A549 (cell line): Measurements from ENCODE around the gene SUSD3. TPM values are rescaled to one million over a fixed set of nuclear protein-coding genes. Genes with fewer than 3 reads are reported as not detected.

Experiments used
- ATAC-seq, 2 experiments: fragments of 200-7000 bp in 1 of 2; fragments of >200 bp in 1 of 2; cut with Nextera tagmentation in 1 of 2; cut with Tn5 transposase in 1 of 2; 3 replicates each; pipeline versions ENCODE4 v1.8.0 to v1.9.1; 2018 to 2020; ENCODE audit warnings: mild to moderate bottlenecking in 1 of 2, moderate library complexity in 1 of 2
- CTCF ChIA-PET: fragments of 300-600 bp; sonication (Branson Sonifier 250); formaldehyde crosslinking; extraction: SDS; loops from one replicate; lab custom pipeline; 2021; ENCODE audit warnings: antibody characterized with exemption, inconsistent platforms; lab: Yijun Ruan, JAX
- POLR2A ChIA-PET: fragments of 350-600 bp; formaldehyde crosslinking; extraction: SDS; loops from one replicate; lab custom pipeline; 2021; ENCODE audit warnings: antibody characterized with exemption, inconsistent platforms; lab: Yijun Ruan, JAX
- DNase-seq, 2 experiments: peaks; one replicate each; pipeline versions ENCODE4 v3.0.0 to v3.0.0-alpha.2; 2011 to 2016; ENCODE audit warnings: low read depth in 1 of 2, low spot score in 1 of 2
- FAIRE-seq: peaks from 2 replicates; lab custom pipeline; 2011; peaks lifted over from hg19 to GRCh38; lab: Jason Lieb, UNC
- H3K27ac ChIP-seq, 2 experiments: fragments of >200 bp; sonication (Bioruptor Twin); formaldehyde crosslinking; 3 replicates each; pipeline ENCODE4 v1.5.1; 2016 to 2017
- H3K4me1 ChIP-seq: fragments of >200 bp; sonication (Bioruptor Twin); formaldehyde crosslinking; 3 replicates; pipeline ENCODE4 v1.6.1; 2016
- H3K4me2 ChIP-seq: fragments of >200 bp; sonication (Bioruptor Twin); formaldehyde crosslinking; 3 replicates; pipeline ENCODE4 v1.6.1; 2016
- H3K4me3 ChIP-seq: fragments of >200 bp; sonication (Bioruptor Twin); formaldehyde crosslinking; 3 replicates; pipeline ENCODE4 v1.5.1; 2016
- H3K9me3 ChIP-seq: fragments of >200 bp; sonication (Bioruptor Twin); formaldehyde crosslinking; 3 replicates; pipeline ENCODE4 v1.6.1; 2016
- BCL3 ChIP-seq: fragments of >200 bp; sonication (Bioruptor Twin); formaldehyde crosslinking; IDR thresholded peaks from 3 replicates; pipeline ENCODE4 v1.6.1; 2016
- CBX8 ChIP-seq: fragments of 200-600 bp; sonication (generic); IDR thresholded peaks from 2 replicates; pipeline ENCODE4 v1.6.1; 2016
- CEBPB ChIP-seq, 2 experiments: fragments of >200 bp in 1 of 2; sonication (Bioruptor Twin) in 1 of 2; formaldehyde crosslinking in 1 of 2; IDR thresholded peaks; 2 replicates each; pipeline ENCODE4 v1.6.1; 2012 to 2016
- CHD4 ChIP-seq: fragments of 200-600 bp; sonication (generic); IDR thresholded peaks from 2 replicates; pipeline ENCODE4 v1.6.1; 2016; ENCODE audit warnings: antibody characterized with exemption, mild to moderate bottlenecking, borderline replicate concordance
- ELK1 ChIP-seq: fragments of 150-350 bp; IDR thresholded peaks from 2 replicates; pipeline ENCODE4 v1.6.1; 2014; ENCODE audit warnings: low read depth, mild to moderate bottlenecking, low read length
- FOXS1 ChIP-seq: fragments of 250-450 bp; sonication (Bioruptor Pico); IDR thresholded peaks from 2 replicates; pipeline ENCODE4 v1.5.0; 2020; ENCODE audit warnings: mild to moderate bottlenecking, moderate library complexity
- HES2 ChIP-seq: fragments of >200 bp; sonication (Bioruptor Twin); formaldehyde crosslinking; IDR thresholded peaks from 2 replicates; pipeline ENCODE4 v1.6.1; 2016
- HOXA7 ChIP-seq: fragments of 250-450 bp; sonication (Bioruptor Pico); IDR thresholded peaks from 2 replicates; pipeline ENCODE4 v1.5.0; 2020; ENCODE audit warnings: mild to moderate bottlenecking, moderate library complexity
- HOXB13 ChIP-seq: fragments of 250-450 bp; sonication (Bioruptor Pico); IDR thresholded peaks from 2 replicates; pipeline ENCODE4 v1.5.0; 2020; ENCODE audit warnings: low read depth, mild to moderate bottlenecking, moderate library complexity
- HOXB5 ChIP-seq: fragments of 250-450 bp; sonication (Bioruptor Pico); IDR thresholded peaks from 2 replicates; pipeline ENCODE4 v1.5.0; 2020; ENCODE audit warnings: mild to moderate bottlenecking, moderate library complexity
- JUN ChIP-seq, 2 experiments: fragments of >200 bp; sonication (Bioruptor Twin); formaldehyde crosslinking; IDR thresholded peaks; 2 replicates in 1 of 2; 3 replicates in 1 of 2; pipeline ENCODE4 v1.6.1; 2016 to 2017
- KDM5A ChIP-seq: fragments of 200-600 bp; sonication (generic); IDR thresholded peaks from 2 replicates; pipeline ENCODE4 v1.6.1; 2016; ENCODE audit warnings: antibody characterized with exemption, mild to moderate bottlenecking
- MAFK ChIP-seq: fragments of 450-650 bp; IDR thresholded peaks from 2 replicates; pipeline ENCODE4 v1.6.1; 2014; ENCODE audit not compliant: partially characterized antibody
- MYC ChIP-seq: IDR thresholded peaks from 2 replicates; pipeline ENCODE4 v1.6.1; 2012; ENCODE audit warnings: mild to moderate bottlenecking, inconsistent platforms, low read length, improper control_type of control experiment, borderline replicate concordance
- NPAS2 ChIP-seq: fragments of 250-450 bp; sonication (Bioruptor Pico); IDR thresholded peaks from 2 replicates; pipeline ENCODE4 v1.8.0; 2022; ENCODE audit warnings: mild to moderate bottlenecking, moderate library complexity, borderline replicate concordance
- RNF2 ChIP-seq: fragments of 200-600 bp; sonication (generic); IDR thresholded peaks from 2 replicates; pipeline ENCODE4 v1.6.1; 2016; ENCODE audit warnings: low read depth, mild to moderate bottlenecking, antibody characterized with exemption, moderate library complexity, borderline replicate concordance
- SREBF2 ChIP-seq: fragments of 450-650 bp; IDR thresholded peaks from 2 replicates; pipeline ENCODE4 v1.6.1; 2014; ENCODE audit warnings: mild to moderate bottlenecking, moderate library complexity
- ZC3H11A ChIP-seq: fragments of 450-650 bp; IDR thresholded peaks from 2 replicates; pipeline ENCODE4 v1.6.1; 2014; ENCODE audit warnings: antibody characterized with exemption, mild to moderate bottlenecking
- ZNF302 ChIP-seq: fragments of 250-450 bp; sonication (Bioruptor Pico); IDR thresholded peaks from 2 replicates; pipeline ENCODE4 v1.9.0; 2021; ENCODE audit warnings: inconsistent platforms, mild to moderate bottlenecking, moderate library complexity
- WGBS: methylation state at CpG from one replicate; pipeline ENCODE4 v1.1.6; 2017; ENCODE audit errors: missing lambda C conversion rate; 5-methylcytosine and 5-hydroxymethylcytosine counted together
- polyA plus RNA-seq, 4 experiments: library from polyadenylated mRNA; depleted of rRNA in 3 of 4; stranded (reverse); fragments of >200 nt; fragmentation: RNase III in 1 of 4; extraction: RNeasy Plus Mini Kit Qiagen cat#74134 plus additional on column Dnase treatment in 1 of 4; gene quantifications; 2 replicates in 3 of 4; 3 replicates in 1 of 4; pipeline ENCODE4 v1.2.3, GENCODE V29; 2011 to 2017

SUSD3 gene
- polyA plus RNA-seq, 2 of the 4 experiments (the other 2 are of a cell fraction): 0.27 to 0.34 TPM

- TF ChIP-seq NPAS2 (CRISPR knock-in tag) (no peak), HOXB13 (CRISPR knock-in tag) (no peak)
- TF ChIP-seq, all 56 proteins: peak for 0
These were observed 48.8 kb downstream of the SUSD3 start (continued) for GRCh38 chr9:93107151-93107824.

GRCh38 chr9:93107825-93108161 lies 49.3 kb downstream of the SUSD3 start:
- peak overlapping the region in 1 of 2 experiments; percentile 50; a peak in 3 of 6 replicates for H3K27ac ChIP-seq
- POLR2A ChIA-PET: no interaction called here
- CTCF ChIA-PET: interaction anchor here (0.9 to 9.9 kb wide), 14 partner anchors 10 to 459 kb away, joined by 3 to 116 read pairs (median 10); partner anchors contain the start of genes CARD19 and NINJ1
- no peak for ATAC-seq
- no peak overlapping the region for H3K4me3 ChIP-seq
- 77% methylated on average over 6 of the region's 6 CpGs for WGBS
- no peak for TF ChIP-seq ELK1
- TF ChIP-seq HOXA7: no peak
- TF ChIP-seq HES2: no peak
- TF ChIP-seq CEBPB (IDR thresholded peaks at IDR 0.05): no peak
- no peak for TF ChIP-seq JUN (IDR thresholded peaks at IDR 0.05)
- TF ChIP-seq SREBF2: no peak
- TF ChIP-seq ZNF302 (CRISPR knock-in tag): no peak
- no peak for TF ChIP-seq KDM5A
- no peak for TF ChIP-seq ZC3H11A
- TF ChIP-seq MYC: no peak
- no peak for TF ChIP-seq CHD4
- no peak for TF ChIP-seq BCL3
- no peak for TF ChIP-seq CBX8
- no peak for DNase-seq
- FAIRE-seq: no peak
- H3K4me2 ChIP-seq: no peak overlapping the region
- H3K9me3 ChIP-seq: peaks cover 13% of the 10 kb centered on the region; the same call in 2 of the 3 replicates
- H3K4me1 ChIP-seq: peaks cover 17% of the 10 kb centered on the region

GRCh38 chr9:93108291-93109041 lies 50.0 kb downstream of the SUSD3 start:
- DNase-seq: no peak
- Histone ChIP-seq H3K9me3 (peaks cover 13% of the 10 kb centered on the region; the same call in 2 of the 3 replicates), H3K27ac (peak overlapping the region in 1 of 2 experiments; percentile 50; a peak in 3 of 6 replicates), H3K4me2 (no peak overlapping the region), H3K4me1 (peaks cover 24% of the 10 kb centered on the region), H3K4me3 (no peak overlapping the region)
- ATAC-seq: peak; percentile 14 to 37; a peak in 3 of 6 replicates
- no peak for FAIRE-seq
- no peak for TF ChIP-seq FOXS1 (CRISPR knock-in tag)
- no peak for TF ChIP-seq RNF2
- no peak for TF ChIP-seq NPAS2 (CRISPR knock-in tag)
- TF ChIP-seq MAFK: no peak
- TF ChIP-seq HOXB5: no peak
- ChIA-PET POLR2A (interaction anchor here (0.8 to 1.3 kb wide), 2 partner anchors 10 to 12 kb away, joined by 3 to 4 read pairs; no protein-coding TSS in a partner anchor), CTCF (interaction anchor here (0.5 to 9.9 kb wide), 62 partner anchors 10 to 458 kb away, joined by 3 to 116 read pairs (median 4); partner anchors contain the start of genes CARD19, FAM120AOS and NINJ1)
- 62% methylated on average over 9 of the region's 15 CpGs for WGBS
